Measurements from ENCODE around the gene SRMS.

The SRMS gene

GRCh38 chr20:63522981-63523611, 24.5 kb downstream of the SRMS start:
- no peak for TF ChIP-seq CTCF (IDR thresholded peaks at IDR 0.05; ENCODE audit: extremely low read depth, insufficient read depth, missing control alignments)
- in situ Hi-C loops (cut with MboI; ENCODE audit: low pct_unique_long_range_greater_than_20kb, low sequenced_read_pairs, unreplicated experiment) = no loop called here
- DNase-seq (ENCODE audit: low spot score) = no peak

GRCh38 chr20:63522091-63522868, 25.3 kb downstream of the SRMS start:
- DNase-seq (ENCODE audit: low spot score) = no peak
- in situ Hi-C loops (cut with MboI; ENCODE audit: low pct_unique_long_range_greater_than_20kb, low sequenced_read_pairs, unreplicated experiment) = no loop called here
- no peak for TF ChIP-seq CTCF (IDR thresholded peaks at IDR 0.05; ENCODE audit: extremely low read depth, insufficient read depth, missing control alignments)

- no peak for DNase-seq (ENCODE audit: low spot score)
- in situ Hi-C loops (cut with MboI; ENCODE audit: low pct_unique_long_range_greater_than_20kb, low sequenced_read_pairs, unreplicated experiment) = no loop called here
- no peak for TF ChIP-seq CTCF (IDR thresholded peaks at IDR 0.05; ENCODE audit: extremely low read depth, insufficient read depth, missing control alignments)
Observed at GRCh38 chr20:63521602-63522001, 25.9 kb downstream of the SRMS start.

GRCh38 chr20:63520934-63521601, 26.5 kb downstream of the SRMS start:
- TF ChIP-seq CTCF (IDR thresholded peaks at IDR 0.05; ENCODE audit: extremely low read depth, insufficient read depth, missing control alignments) = peak; percentile 22
- peak; percentile 94 for DNase-seq (ENCODE audit: low spot score)
- in situ Hi-C loops (cut with MboI; ENCODE audit: low pct_unique_long_range_greater_than_20kb, low sequenced_read_pairs, unreplicated experiment) = no loop called here

GRCh38 chr20:63520504-63520933, 27.0 kb downstream of the SRMS start, which contains the start of gene PPDPF:
TSS of gene PPDPF (plus strand) at chr20:63520765. CDS start at chr20:63521309, 544 bp downstream.
- DNase-seq (ENCODE audit: low spot score) = peak; percentile 100
- in situ Hi-C loops (cut with MboI; ENCODE audit: low pct_unique_long_range_greater_than_20kb, low sequenced_read_pairs, unreplicated experiment) = no loop called here
- no peak for TF ChIP-seq CTCF (IDR thresholded peaks at IDR 0.05; ENCODE audit: extremely low read depth, insufficient read depth, missing control alignments)

- peak; percentile 84 for DNase-seq (ENCODE audit: low spot score)
- peak; percentile 7 for TF ChIP-seq CTCF (IDR thresholded peaks at IDR 0.05; ENCODE audit: extremely low read depth, insufficient read depth, missing control alignments)
- in situ Hi-C loops (cut with MboI; ENCODE audit: low pct_unique_long_range_greater_than_20kb, low sequenced_read_pairs, unreplicated experiment) = no loop called here
Observed at GRCh38 chr20:63519668-63520503, 27.7 kb downstream of the SRMS start.

Measured in GM13977 (cell line).